NCI-H2196 (cell line): ENCODE measurements around the gene ITFG1.
"Not testable (repeated sequence)": the region's sequence is repeated elsewhere in the genome, so short reads cannot be mapped to it uniquely, and the experiment has no call there.

Source experiments
- DNase-seq: peaks from one replicate; lab custom pipeline; 2025; ENCODE audit not compliant: unreplicated experiment; lab: John Stamatoyannopoulos, UW

The ITFG1 gene

GRCh38 chr16:47342055-47342454 is 118.8 kb downstream of the ITFG1 start:
- DNase-seq = no peak

GRCh38 chr16:47330562-47330961 is 130.3 kb downstream of the ITFG1 start:
- DNase-seq = not testable (repeated sequence)

- not testable (repeated sequence) for DNase-seq
Measured at GRCh38 chr16:47324309-47324708, 136.6 kb downstream of the ITFG1 start.

- DNase-seq = no peak
Measured at GRCh38 chr16:47323241-47323640, 137.6 kb downstream of the ITFG1 start.

GRCh38 chr16:47320546-47321310 is 140.1 kb downstream of the ITFG1 start:
- no peak for DNase-seq

- DNase-seq = no peak
Measured at GRCh38 chr16:47317465-47318240, 143.2 kb downstream of the ITFG1 start.

- DNase-seq = no peak
Measured at GRCh38 chr16:47316442-47317015, 144.3 kb downstream of the ITFG1 start.

GRCh38 chr16:47311738-47312505 is 148.9 kb downstream of the ITFG1 start:
- DNase-seq = no peak

GRCh38 chr16:47310792-47311211 is 150.1 kb downstream of the ITFG1 start:
- no peak for DNase-seq

- no peak for DNase-seq
Measured at GRCh38 chr16:47309581-47310312, 151.1 kb downstream of the ITFG1 start.

GRCh38 chr16:47308601-47309000 is 152.3 kb downstream of the ITFG1 start:
- no peak for DNase-seq

- no peak for DNase-seq
Measured at GRCh38 chr16:47304563-47304962, 156.3 kb downstream of the ITFG1 start.

- DNase-seq = no peak
Measured at GRCh38 chr16:47299587-47299986, 161.3 kb downstream of the ITFG1 start.

- DNase-seq = no peak
Measured at GRCh38 chr16:47284999-47285398, 175.9 kb downstream of the ITFG1 start.

- no peak for DNase-seq
Measured at GRCh38 chr16:47278306-47278970, 182.4 kb downstream of the ITFG1 start.

- no peak for DNase-seq
Measured at GRCh38 chr16:47276522-47276921, 184.3 kb downstream of the ITFG1 start.

- DNase-seq = no peak
Measured at GRCh38 chr16:47262938-47263337, 197.9 kb downstream of the ITFG1 start.

- no peak for DNase-seq
Measured at GRCh38 chr16:47260503-47260902, 200.4 kb downstream of the ITFG1 start.

- no peak for DNase-seq
Measured at GRCh38 chr16:47258874-47259461, 201.9 kb downstream of the ITFG1 start.

- no peak for DNase-seq
Measured at GRCh38 chr16:47254756-47255155, 206.1 kb downstream of the ITFG1 start.
